Brain microvascular endothelial cell (primary cell): ENCODE results near the gene TSPOAP1.

Experiments used
- DNase-seq: peaks from one replicate; pipeline ENCODE4 v3.0.0-alpha.2; 2020
- H3K27ac ChIP-seq: fragments of 250-450 bp; sonication (Bioruptor Pico); 2 replicates; pipeline ENCODE4 v1.5.1; 2020; ENCODE audit warnings: mild to moderate bottlenecking, moderate library complexity
- H3K27me3 ChIP-seq: fragments of 250-450 bp; sonication (Bioruptor Pico); replicated peaks from 2 replicates; pipeline ENCODE4 v1.5.1; 2020; ENCODE audit warnings: mild to moderate bottlenecking
- H3K36me3 ChIP-seq: fragments of 250-450 bp; sonication (Bioruptor Pico); replicated peaks from 2 replicates; pipeline ENCODE4 v1.5.1; 2020; ENCODE audit warnings: mild to moderate bottlenecking
- H3K4me3 ChIP-seq: 2 replicates; pipeline ENCODE4 v1.5.1; 2011; ENCODE audit warnings: low read depth, mild to moderate bottlenecking, control low read depth, low read length, moderate library complexity
- in situ Hi-C: cut with HindIII; loops from 2 replicates; pipeline ENCODE4 v1.10.0; 2017; ENCODE audit warnings: low sequenced_read_pairs, low pct_ligation_motif_present
- TF ChIP-seq, protein P1 (sequence below): IDR thresholded peaks from 2 replicates; pipeline ENCODE4 v1.5.1; 2011; ENCODE audit warnings: low read depth, mild to moderate bottlenecking, moderate library complexity, low read length, control low read depth, inconsistent platforms; ENCODE audit errors: missing control alignments

Gene TSPOAP1

DNA sequence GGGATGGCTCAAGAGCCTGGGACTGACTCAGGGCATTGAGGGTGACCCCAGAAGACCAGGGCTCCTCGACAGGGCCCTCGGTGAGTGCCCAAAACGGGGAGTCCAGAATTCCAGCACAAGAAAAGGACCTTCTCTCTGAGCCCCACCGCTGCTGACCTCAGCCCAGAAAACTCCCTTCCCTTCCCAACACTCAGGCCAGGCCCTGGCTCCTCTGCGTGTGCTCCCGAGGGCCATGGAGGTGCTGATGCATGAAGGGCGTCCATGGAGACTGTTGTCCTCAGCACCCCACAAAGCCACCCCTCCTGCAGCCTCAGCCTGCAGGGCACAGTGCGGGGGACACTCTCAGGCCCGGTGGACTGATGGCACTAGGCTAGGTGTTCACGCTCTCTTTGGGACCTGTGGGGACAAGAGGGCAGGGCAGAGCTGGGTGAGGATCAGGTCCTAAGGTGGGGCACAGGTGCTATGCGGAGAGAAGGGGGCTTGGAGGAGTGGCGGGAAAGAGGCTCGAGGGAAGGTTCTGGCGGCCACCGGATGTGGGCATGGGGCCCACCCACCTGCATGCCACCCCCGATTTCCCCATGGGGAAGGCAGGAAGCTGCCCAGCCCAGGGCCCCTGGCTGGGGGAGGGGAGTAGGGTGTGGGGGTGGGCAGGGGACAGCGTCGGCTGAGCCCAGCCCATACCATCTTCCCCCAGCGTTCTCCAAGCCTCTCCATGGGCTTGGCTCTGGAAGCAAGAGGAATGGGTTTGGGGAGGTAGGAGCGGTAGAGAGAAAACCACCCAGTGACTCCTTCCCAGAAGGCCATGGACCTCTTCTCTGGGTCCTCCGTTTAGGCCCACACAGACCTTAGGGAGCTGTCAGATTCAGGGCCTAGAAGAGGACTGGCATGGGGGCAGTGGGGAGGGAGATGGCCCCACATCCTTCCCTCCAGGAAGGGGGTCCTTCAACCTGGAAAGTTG lies 4.5 kb upstream of the TSPOAP1 start:
- no peaks in the 10 kb centered on the region for H3K36me3 ChIP-seq
- DNase-seq, result no peak
- no peak overlapping the region for H3K27ac ChIP-seq
- H3K4me3 ChIP-seq, result no peak overlapping the region
- H3K27me3 ChIP-seq, result peaks cover 7% of the 10 kb centered on the region
- in situ Hi-C loops, result no loop called here
- TF ChIP-seq, protein P1, sequence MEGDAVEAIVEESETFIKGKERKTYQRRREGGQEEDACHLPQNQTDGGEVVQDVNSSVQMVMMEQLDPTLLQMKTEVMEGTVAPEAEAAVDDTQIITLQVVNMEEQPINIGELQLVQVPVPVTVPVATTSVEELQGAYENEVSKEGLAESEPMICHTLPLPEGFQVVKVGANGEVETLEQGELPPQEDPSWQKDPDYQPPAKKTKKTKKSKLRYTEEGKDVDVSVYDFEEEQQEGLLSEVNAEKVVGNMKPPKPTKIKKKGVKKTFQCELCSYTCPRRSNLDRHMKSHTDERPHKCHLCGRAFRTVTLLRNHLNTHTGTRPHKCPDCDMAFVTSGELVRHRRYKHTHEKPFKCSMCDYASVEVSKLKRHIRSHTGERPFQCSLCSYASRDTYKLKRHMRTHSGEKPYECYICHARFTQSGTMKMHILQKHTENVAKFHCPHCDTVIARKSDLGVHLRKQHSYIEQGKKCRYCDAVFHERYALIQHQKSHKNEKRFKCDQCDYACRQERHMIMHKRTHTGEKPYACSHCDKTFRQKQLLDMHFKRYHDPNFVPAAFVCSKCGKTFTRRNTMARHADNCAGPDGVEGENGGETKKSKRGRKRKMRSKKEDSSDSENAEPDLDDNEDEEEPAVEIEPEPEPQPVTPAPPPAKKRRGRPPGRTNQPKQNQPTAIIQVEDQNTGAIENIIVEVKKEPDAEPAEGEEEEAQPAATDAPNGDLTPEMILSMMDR, result no peak

DNA sequence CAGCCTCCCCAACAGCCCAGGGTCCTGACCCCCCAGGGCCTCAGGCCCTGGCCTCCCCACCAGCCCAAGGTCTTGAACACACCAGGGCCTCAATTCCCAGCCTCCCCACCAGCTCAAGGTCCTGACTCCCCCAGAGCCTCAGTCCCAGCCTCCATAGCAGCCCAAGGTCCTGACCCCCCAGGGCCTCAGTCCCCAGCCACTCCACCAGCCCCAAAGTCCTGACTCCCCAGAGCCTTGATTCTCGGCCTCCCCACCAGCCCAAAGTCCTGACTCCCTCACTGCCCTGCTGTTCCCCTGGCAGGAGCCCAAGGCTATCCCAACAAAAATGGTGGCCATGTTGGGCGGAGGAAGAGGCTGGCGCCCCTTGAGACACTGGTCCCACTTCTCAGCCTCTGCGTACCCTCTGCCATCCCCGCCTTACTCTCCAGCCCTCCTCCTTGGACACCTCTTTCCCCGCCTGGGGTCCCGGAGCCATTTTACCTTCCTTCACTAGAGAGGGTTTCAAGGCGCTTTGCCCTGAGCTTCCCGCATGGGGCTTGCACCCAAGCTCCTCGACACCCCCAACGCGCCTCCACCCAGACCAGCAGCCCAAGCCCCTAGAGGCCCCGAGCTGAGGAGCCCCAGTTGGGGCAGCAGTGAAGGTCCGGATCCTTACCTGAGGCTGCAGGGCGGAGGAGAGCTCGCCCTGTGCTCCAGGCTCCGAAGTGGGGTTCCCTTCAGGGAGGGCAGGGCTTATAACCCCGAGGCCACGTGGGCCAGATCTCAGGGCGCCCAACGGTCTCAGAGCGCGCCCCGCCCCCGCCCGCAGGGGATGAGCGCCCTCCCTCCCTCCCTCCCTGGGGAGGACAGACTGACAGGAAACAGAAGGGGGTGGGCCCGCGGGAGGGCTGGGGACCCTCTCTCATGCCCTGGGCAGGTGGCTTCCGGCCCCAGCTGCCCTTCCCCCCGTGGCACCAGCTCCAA lies 3.5 kb upstream of the TSPOAP1 start:
- TF ChIP-seq, protein P1, result no peak
- in situ Hi-C loops, result no loop called here
- H3K4me3 ChIP-seq, result no peak overlapping the region
- no peak for DNase-seq
- peaks cover 7% of the 10 kb centered on the region for H3K27me3 ChIP-seq
- H3K36me3 ChIP-seq, result no peaks in the 10 kb centered on the region
- no peak overlapping the region for H3K27ac ChIP-seq

DNA sequence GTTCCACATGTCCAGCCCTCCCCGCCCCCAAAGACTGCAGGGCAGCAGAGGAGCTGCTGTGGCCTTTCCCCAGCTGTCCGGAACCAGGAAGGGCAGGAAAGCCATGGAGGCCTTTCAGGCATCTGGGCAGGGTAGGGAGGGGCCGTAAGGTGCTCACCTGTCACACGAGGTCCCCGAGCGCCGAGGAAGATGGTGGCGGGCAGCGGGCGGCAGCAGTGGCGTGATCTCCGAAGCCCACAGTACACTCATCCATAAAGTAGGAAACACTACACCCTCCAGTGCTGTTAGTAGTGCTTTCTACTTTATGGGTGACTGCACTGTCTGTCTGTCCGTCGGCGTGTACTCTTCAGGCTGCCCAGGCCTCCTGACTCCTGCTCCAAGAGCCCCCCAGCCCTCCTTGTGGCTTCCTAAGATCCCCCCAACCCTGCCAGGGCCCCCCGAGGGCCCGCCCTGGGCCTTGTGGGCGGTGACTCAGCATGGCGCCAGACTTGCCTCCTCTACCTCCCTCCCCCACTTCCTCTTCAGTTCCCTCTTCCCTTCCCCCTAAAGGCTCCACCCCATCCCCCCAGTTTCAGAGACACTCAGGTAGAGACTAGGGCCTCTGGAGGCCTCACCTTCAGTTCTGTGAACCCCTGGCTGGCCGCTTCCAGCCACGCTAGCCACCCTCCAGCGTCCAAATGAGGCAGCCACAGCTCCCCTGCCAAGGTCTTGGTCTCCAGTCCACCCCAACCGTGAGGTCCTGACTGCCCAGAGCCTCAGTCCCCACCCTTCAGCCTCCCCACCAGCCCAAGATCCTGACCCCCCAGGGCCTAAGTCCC lies 2.6 kb upstream of the TSPOAP1 start:
- no peak overlapping the region for H3K27ac ChIP-seq
- H3K4me3 ChIP-seq, result no peak overlapping the region
- H3K27me3 ChIP-seq, result peaks cover 7% of the 10 kb centered on the region

DNA sequence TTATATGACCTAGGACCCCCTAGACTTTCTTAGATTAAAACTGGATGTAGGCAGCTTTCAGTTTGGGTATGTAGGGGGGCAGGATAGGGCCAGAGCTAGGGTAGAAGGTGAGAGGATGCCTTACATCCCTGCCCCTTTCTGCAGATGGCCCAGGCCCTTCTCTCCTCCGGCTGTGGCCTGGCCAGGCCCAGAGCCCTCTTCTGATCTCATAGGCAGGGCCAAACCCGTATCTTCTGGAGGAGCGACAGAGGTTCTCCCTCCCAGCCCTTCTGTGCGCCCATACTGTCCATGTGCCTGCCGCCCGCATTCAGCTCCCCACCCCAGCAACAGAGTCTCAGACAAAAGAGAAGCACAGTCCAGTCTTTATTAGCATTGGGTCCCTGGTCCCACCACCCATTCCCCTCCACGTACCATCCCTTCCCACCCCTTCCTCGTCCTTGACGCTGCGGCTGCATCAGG lies 2.0 kb upstream of the TSPOAP1 start:
- TF ChIP-seq, protein P1, result no peak
- in situ Hi-C loops, result no loop called here
- no peak for DNase-seq
- Histone ChIP-seq H3K27me3 (peaks cover 7% of the 10 kb centered on the region), H3K27ac (no peak overlapping the region), H3K4me3 (no peak overlapping the region), H3K36me3 (no peaks in the 10 kb centered on the region)

More for the DNA sequence above, 2.6 kb upstream of the TSPOAP1 start:
- TF ChIP-seq, protein P1, result no peak
- DNase-seq, result no peak
- no peaks in the 10 kb centered on the region for H3K36me3 ChIP-seq
- in situ Hi-C loops, result no loop called here
